ENCODE measurements around the gene STAC.
"Not testable (repeated sequence)": the region's sequence is repeated elsewhere in the genome, so short reads cannot be mapped to it uniquely, and the experiment has no call there.

STAC gene

DNA sequence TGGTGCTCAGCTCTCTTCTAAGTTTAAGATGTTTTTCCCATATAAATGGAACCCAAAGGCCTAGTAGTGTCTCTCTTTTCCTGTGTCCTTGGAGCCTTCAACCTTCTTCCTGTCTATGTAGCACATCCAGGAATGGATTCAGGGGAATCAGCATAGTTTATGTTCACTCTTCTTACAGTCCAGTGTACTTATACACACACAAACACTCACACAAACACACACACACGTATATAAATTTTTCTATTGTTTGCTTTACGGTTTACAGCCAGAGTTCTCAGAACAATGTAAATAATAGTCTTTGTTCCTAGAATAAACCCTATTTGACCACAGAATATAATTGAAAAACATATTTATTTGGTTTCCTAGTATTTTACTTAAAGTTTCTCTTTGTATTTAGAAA is 36.9 kb downstream of the STAC start:
- DNase-seq, result no peak

DNA sequence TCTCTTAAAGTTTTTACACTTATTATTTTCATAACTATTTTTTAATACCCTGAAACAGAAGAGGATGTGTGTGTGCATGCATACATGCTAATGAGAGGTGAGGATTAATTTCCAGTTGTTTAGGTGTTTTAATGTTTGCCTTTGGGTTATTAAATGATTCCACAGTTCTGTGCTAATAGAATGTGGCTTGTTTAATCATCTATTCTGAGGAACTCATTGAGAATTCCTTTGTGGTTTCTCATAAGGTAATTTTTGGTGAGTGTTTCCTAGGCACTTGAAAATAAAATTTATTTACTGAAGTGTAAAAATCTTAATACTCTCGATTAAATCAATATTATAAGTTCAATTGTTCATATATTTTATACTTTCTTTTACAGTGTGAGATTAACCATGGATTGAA is 38.0 kb downstream of the STAC start:
- DNase-seq, result no peak

DNA sequence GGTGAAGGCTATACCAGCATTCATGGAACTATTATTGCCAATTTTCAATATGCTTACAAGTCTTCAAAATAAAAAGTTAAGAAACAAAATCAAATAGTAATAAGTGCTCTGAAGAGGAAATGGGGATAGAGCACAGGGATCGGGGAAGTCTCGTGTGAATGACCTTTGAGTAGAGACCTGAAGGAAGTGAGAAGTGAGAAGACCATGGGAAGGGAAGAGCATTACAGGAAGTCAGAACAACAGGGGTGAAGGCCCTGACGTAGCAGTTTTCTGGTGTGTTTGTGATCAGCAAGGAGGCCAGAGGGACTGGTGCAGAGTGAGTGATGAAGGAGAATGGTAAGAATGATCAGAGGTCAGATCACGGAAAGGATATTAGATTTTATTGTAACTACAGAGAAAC is 48.1 kb downstream of the STAC start:
- DNase-seq, result peak; percentile 29

GRCh38 chr3:36429986-36430485 is 49.7 kb downstream of the STAC start:
- DNase-seq, result no peak

DNA sequence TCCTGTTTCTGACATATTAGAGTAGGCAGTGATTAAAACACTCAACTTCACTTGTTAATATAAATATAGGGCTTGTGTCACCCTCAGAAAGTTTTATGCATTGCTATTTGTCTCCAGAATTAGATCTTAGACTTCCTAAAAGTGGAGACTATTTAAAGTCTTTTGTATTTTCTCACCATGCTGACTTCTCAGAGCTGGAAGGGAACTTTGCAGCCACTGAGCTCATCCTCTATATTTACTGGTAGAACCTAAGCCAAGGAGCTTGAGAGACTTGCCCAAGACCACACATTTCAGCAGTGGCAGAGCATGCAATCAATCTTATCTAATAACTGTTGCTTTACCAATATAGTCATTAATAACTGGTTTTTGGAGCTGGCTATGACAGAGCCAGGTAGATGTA is 53.2 kb downstream of the STAC start:
- DNase-seq, result no peak

- DNase-seq, result no peak
Observed at GRCh38 chr3:36434687-36435426, 54.6 kb downstream of the STAC start.

- DNase-seq, result peak; percentile 34
Observed at GRCh38 chr3:36443028-36443686, 62.9 kb downstream of the STAC start.

DNA sequence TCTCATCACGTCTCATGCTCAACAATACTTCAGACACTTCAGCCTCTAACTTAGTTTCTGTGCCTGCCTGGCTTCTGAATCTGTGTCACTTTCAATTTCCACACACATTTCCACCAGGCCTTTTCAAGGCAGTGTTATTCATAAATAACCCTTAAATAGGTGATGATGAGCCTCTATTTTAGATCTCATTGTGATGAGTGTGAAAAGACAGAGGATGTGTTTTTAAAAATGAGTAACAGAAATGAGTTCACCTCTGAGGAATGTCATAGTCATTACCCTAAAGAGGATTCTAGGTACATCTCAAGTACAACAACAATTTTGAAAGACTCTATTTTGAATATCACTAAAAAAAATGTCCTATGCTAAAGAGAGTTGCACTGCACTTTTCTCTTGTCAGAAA is 64.6 kb downstream of the STAC start:
- DNase-seq, result no peak

DNA sequence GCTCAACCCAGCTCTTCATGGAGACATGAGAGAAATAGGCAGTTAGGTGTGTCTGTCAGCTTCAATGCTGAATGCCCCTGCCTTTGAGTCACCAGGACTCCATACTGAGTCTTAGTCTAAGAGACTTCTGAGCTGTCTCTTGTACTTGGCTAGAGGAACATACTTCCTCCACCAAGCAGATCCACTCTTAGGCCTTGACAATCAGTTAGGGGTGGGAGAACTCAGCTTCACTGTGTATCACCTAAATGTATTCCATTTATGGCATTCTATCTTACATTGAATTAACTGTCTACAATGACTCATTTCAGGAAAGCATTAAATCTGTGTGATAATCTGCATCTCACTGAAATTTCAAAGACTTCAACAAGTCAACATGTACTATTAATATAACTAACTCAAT is 66.0 kb downstream of the STAC start:
- no peak for DNase-seq

GRCh38 chr3:36447061-36447460 is 66.8 kb downstream of the STAC start:
- no peak for DNase-seq

GRCh38 chr3:36451816-36452215 is 71.5 kb downstream of the STAC start:
- DNase-seq, result no peak

DNA sequence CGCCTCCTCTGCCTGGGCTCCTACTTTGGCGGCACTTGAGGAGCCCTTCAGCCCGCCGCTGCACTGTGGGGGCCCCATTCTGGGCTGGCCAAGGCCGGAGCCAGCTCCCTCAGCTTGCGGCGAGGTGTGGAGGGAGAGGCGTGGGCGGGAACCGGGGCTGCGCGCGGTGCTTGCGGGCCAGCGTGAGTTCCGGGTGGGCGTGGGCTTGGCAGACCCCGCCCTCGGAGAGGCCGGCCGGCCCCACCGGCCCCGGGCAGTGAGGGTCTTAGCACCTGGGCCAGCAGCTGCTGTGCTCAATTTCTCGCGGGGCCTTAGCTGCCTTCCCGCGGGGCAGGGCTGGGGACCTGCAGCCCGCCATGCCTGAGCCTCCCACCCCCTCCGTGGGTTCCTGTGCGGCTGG is 72.9 kb downstream of the STAC start:
- not testable (repeated sequence) for DNase-seq

DNA sequence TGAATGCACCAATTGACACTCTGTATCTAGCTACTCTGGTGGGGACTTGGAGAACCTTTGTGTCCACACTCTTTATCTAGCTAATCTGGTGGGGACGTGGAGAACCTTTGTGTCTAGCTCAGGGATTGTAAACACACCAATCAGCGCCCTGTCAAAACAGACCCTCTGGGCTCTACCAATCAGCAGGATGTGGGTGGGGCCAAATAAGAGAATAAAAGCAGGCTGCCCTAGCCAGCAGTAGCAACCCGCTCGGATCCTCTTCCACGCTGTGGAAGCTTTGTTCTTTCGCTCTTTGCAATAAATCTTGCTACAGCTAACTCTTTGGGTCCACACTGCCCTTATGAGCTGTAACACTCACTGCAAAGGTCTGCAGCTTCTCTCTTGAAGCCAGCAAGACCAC is 73.6 kb downstream of the STAC start:
- DNase-seq, result not testable (repeated sequence)

- DNase-seq, result no peak
Observed at GRCh38 chr3:36455406-36455805, 75.1 kb downstream of the STAC start.

DNA sequence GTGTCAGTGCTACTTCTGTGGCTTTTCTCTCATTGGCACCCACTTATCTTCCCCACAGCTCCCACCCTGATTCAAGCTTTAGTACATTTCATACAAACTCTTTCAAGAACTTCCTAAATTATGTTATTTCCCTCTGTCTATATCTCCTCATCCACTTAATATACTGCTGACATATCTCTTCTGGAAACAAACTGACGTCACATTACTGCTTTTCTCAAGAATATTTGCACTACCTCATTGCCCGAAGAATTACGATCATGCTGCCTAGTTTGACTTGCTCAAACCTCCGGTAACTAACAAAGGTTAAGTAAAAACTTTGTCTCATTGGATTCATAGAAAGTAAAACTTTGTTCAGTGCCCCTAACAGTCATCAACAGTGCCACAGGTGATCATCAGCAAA is 76.5 kb downstream of the STAC start:
- DNase-seq, result no peak

GRCh38 chr3:36457667-36458066 is 77.4 kb downstream of the STAC start:
- no peak for DNase-seq

DNA sequence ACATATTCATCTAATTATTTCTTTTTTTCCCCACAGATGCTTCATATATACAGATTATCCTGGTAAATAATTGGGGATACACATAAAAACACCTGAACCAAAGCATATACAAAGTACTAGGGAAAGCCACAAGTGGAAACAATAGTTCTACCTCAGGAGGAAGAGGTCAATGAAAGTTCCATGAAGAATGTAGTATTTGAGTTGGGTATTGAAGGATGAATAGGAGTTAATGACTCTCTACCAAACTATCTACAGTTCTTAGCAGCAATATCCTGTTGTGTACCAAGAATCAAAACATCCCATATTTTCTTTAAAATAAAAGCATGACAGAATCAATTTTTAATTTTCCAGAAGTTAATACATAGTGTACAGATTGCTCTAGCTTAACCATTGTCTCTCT is 78.9 kb downstream of the STAC start:
- DNase-seq, result no peak

- DNase-seq, result no peak
Observed at GRCh38 chr3:36461597-36461996, 81.3 kb downstream of the STAC start.

DNA sequence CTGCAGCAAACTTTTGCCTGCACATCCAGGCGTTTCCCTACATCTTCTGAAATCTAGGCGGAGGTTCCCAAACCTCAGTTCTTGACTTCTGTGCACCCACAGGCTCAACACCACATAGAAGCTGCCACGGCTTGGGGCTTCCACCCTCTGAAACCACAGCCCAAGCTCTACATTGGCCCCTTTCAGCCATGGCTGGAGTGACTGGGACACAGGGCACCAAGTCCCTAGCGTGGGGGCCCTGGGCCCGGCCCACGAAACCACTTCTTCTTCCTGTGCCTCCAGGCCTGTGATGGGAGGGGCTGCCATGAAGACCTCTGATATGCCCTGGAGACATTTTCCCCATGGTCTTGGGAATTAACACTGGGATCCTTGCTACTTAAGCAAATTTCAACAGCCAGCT is 91.7 kb downstream of the STAC start:
- not testable (repeated sequence) for DNase-seq

DNA sequence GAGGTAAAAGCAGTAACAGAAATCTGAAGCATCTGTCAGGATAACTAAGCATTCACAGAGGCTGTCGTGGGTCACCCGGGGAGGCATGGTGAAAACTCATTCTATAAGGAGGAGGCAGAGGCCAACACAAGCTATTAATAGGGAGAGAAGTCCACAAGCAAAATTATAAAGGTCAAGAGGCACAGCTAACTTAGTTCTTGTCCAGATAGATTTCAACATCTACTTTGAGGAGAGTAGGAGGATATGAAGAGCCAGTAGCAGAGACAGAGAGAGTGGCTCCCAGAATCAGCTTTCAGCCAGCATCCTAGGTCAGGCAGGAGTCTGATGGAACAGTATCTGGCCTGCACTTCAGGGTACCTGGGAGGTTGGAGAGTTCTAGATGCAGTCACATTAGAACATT is 95.3 kb downstream of the STAC start:
- no peak for DNase-seq

DNA sequence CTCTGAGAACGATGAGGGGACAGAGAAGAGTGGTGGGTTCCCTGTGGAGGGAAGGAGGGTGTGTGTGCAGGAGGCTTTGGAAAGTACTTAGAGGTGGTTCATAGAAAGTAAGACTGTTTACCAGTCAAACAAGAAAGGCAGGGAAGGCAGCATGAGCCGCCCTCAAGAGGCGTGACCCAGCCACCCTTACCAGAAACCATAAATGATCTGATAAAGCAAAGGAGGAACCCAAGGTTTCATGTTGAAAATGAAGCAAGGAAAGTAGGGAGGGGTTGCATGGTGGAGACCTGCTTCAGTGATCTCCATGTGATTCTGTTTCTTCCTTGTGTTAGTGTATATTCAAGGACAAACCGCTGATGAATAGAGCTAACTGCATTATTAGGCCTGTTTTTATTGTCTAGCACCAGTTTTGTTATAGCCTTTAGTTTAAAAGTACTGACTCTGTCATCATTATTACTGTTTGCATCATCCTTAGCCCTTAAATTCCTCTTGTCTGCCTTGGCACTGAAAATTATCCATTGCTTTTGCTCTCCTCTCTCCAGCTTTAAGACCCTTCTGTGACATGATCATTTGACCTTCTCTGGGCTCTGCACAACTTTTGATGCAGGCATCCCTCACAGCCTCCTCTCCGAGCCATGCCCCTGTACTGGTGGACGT is 96.1 kb downstream of the STAC start:
- no peak for DNase-seq

DNA sequence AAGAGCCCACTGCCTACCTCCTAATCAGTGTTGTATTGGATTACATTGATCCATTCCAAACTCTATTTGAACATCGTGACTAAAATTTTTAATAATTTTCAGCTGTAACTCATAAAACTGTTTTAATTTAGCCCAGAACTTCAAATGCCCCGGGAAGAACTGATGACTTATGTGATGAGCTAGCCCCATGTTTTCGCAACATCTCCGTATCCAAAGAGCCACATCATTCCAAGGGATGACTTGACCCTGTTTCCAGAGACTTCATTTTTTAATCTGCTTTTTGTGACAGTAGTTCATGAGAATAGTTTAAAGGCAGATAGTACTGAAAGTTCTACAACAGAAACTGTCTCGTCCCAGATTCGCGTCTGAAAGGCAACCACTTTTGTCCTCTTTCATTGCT is 97.4 kb downstream of the STAC start:
- no peak for DNase-seq

DNA sequence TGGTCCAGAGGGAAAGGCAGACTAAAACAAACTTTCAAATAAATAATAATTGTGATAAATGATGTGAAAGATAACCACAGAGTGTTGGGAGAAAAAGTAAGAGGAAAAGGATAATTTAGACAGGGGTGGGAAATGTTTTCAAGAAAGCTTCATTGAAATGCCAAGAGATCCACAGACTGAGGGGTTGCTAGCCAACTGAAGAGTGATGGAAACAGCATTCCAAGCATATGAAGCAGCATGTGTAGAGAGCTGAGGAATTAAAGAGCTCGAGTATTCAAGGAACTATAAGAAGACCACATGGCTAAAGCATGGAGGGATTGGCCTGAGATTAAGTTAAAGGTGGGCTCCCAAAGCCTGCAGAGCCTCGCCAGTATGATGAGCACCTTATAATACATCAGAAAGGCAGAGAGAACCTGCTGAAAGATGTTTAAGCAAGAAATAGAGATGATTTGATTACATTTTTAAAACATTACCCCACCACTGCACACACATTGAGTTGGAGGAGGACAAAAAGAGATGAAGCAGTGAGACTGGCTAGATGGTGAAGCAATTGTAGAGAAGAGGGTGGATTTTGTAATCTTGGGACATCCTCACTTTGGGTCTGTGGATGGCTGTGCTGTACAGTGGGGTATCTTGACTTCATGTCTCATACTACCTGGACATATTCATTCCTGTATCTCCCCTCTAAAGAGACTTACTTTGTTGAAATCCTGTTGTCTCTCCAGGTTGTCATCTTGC is 100.8 kb downstream of the STAC start:
- DNase-seq, result no peak
